ENCODE results near the gene KDM7A.

KDM7A gene

GRCh38 chr7:140059273-140060242 is 117.2 kb downstream of the KDM7A start:
- H3K4me2 ChIP-seq (ENCODE audit: low read length), result peak overlapping the region; percentile 63
- H3K36me3 ChIP-seq (ENCODE audit: insufficient read depth, low read length), result no peaks in the 10 kb centered on the region
- peak overlapping the region; percentile 32 for H3K4me3 ChIP-seq (ENCODE audit: low read length)
- H3K27me3 ChIP-seq (ENCODE audit: control insufficient read depth, insufficient read depth, low read length), result no peaks in the 10 kb centered on the region
- H3K9me3 ChIP-seq (replicated peaks; ENCODE audit: low read length), result no peaks in the 10 kb centered on the region
- peaks cover 27% of the 10 kb centered on the region for H3K4me1 ChIP-seq (ENCODE audit: control insufficient read depth, insufficient read depth, low read length)
- no peak overlapping the region for H3K9ac ChIP-seq (ENCODE audit: low read depth, low read length)

GRCh38 chr7:140058517-140058916 is 118.3 kb downstream of the KDM7A start:
- H3K9ac ChIP-seq (ENCODE audit: low read depth, low read length), result no peak overlapping the region
- no peaks in the 10 kb centered on the region for H3K27me3 ChIP-seq (ENCODE audit: control insufficient read depth, insufficient read depth, low read length)
- no peak overlapping the region for H3K4me2 ChIP-seq (ENCODE audit: low read length)
- no peak overlapping the region for H3K4me3 ChIP-seq (ENCODE audit: low read length)
- H3K9me3 ChIP-seq (replicated peaks; ENCODE audit: low read length), result no peaks in the 10 kb centered on the region
- H3K4me1 ChIP-seq (ENCODE audit: control insufficient read depth, insufficient read depth, low read length), result peaks cover 27% of the 10 kb centered on the region
- no peaks in the 10 kb centered on the region for H3K36me3 ChIP-seq (ENCODE audit: insufficient read depth, low read length)

DNA sequence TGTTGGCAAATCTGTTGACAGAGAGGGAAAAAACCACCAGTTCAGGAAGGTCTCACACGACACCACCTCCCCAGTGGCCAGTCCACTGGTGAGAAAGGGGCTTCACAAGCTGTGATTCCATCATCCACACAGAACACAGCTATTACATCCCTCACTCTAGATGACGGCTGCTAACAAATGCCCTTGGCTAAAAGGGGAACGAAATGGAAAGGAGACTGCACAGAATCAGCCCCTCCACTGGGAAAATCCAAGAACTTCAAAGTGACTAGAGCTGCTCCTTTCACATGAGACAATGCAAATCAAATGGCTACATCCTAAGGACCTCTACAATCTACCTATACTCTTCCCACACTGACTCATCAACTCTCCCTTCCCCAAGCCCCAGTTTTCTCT is 119.6 kb downstream of the KDM7A start:
- no peak overlapping the region for H3K4me2 ChIP-seq (ENCODE audit: low read length)
- no peaks in the 10 kb centered on the region for H3K36me3 ChIP-seq (ENCODE audit: insufficient read depth, low read length)
- no peak overlapping the region for H3K4me3 ChIP-seq (ENCODE audit: low read length)
- peaks cover 27% of the 10 kb centered on the region for H3K4me1 ChIP-seq (ENCODE audit: control insufficient read depth, insufficient read depth, low read length)
- H3K27me3 ChIP-seq (ENCODE audit: control insufficient read depth, insufficient read depth, low read length), result no peaks in the 10 kb centered on the region
- no peaks in the 10 kb centered on the region for H3K9me3 ChIP-seq (replicated peaks; ENCODE audit: low read length)
- H3K9ac ChIP-seq (ENCODE audit: low read depth, low read length), result no peak overlapping the region

GRCh38 chr7:140056431-140057142 is 120.2 kb downstream of the KDM7A start:
- Histone ChIP-seq H3K36me3 (ENCODE audit: insufficient read depth, low read length) (no peaks in the 10 kb centered on the region), H3K9ac (ENCODE audit: low read depth, low read length) (no peak overlapping the region), H3K4me3 (ENCODE audit: low read length) (no peak overlapping the region), H3K4me2 (ENCODE audit: low read length) (no peak overlapping the region), H3K27me3 (ENCODE audit: control insufficient read depth, insufficient read depth, low read length) (no peaks in the 10 kb centered on the region), H3K9me3 (replicated peaks; ENCODE audit: low read length) (no peaks in the 10 kb centered on the region), H3K4me1 (ENCODE audit: control insufficient read depth, insufficient read depth, low read length) (peaks cover 26% of the 10 kb centered on the region)

DNA sequence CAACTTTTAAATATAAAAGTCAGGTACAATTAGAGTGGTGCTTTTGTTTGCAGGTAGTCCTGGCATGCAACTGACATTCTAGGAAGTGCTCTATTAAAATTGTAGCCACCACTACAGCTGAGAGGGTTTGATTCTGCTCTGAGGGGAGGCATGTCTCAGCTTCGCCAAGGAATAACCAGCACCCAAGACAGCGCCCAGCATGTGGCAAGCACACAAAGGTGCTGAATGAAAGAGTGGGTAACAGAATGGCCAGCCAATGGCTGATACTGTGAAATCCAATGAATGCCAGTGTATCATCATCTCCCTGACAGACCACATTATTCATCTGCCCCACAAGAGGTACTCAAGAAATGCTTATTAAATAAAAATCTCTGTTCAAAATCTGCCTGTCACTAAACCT is 121.0 kb downstream of the KDM7A start:
- peaks cover 19% of the 10 kb centered on the region for H3K4me1 ChIP-seq (ENCODE audit: control insufficient read depth, insufficient read depth, low read length)
- H3K4me3 ChIP-seq (ENCODE audit: low read length), result no peak overlapping the region
- no peak overlapping the region for H3K9ac ChIP-seq (ENCODE audit: low read depth, low read length)
- H3K4me2 ChIP-seq (ENCODE audit: low read length), result no peak overlapping the region
- no peaks in the 10 kb centered on the region for H3K36me3 ChIP-seq (ENCODE audit: insufficient read depth, low read length)
- H3K9me3 ChIP-seq (replicated peaks; ENCODE audit: low read length), result no peaks in the 10 kb centered on the region
- H3K27me3 ChIP-seq (ENCODE audit: control insufficient read depth, insufficient read depth, low read length), result no peaks in the 10 kb centered on the region

- H3K4me2 ChIP-seq (ENCODE audit: low read length), result no peak overlapping the region
- H3K27me3 ChIP-seq (ENCODE audit: control insufficient read depth, insufficient read depth, low read length), result no peaks in the 10 kb centered on the region
- H3K9me3 ChIP-seq (replicated peaks; ENCODE audit: low read length), result no peaks in the 10 kb centered on the region
- no peaks in the 10 kb centered on the region for H3K36me3 ChIP-seq (ENCODE audit: insufficient read depth, low read length)
- peaks cover 14% of the 10 kb centered on the region for H3K4me1 ChIP-seq (ENCODE audit: control insufficient read depth, insufficient read depth, low read length)
- no peak overlapping the region for H3K9ac ChIP-seq (ENCODE audit: low read depth, low read length)
- H3K4me3 ChIP-seq (ENCODE audit: low read length), result no peak overlapping the region
Measured at GRCh38 chr7:140054751-140055150, 122.0 kb downstream of the KDM7A start.

DNA sequence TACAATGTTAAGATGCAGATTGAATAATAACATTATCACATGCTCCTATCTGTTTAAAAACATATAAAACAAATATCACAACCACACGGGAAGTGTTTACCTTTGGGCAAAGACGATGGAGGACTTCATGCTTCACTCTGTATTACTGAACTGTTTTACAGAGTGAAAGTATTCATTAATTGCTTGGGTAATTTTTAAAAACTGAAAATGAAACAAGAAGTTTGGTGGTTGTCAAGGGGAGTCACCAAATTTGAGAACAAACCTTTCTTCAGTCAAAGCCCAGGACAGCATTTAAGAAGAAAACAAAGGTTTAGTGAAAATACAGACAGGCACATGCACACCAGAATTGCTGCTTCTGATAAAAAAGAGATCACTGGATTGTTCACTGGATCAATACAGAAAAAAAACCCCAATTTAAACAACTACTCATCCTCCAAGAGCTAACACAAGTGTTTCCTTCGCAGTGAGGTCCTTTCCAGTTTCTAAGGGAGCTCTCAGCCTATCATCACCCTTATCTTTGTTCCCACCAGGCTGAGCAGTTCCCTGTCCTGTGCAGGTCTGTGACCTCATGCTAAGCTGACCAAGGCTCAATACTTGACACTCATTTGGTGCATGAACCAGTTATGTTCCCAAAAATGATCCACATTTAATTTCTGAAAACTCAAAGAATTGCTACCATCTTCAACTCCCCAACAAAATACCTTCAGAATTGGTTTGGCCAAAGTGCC is 122.8 kb downstream of the KDM7A start:
- no peaks in the 10 kb centered on the region for H3K36me3 ChIP-seq (ENCODE audit: insufficient read depth, low read length)
- no peak overlapping the region for H3K4me3 ChIP-seq (ENCODE audit: low read length)
- no peak overlapping the region for H3K9ac ChIP-seq (ENCODE audit: low read depth, low read length)

DNA sequence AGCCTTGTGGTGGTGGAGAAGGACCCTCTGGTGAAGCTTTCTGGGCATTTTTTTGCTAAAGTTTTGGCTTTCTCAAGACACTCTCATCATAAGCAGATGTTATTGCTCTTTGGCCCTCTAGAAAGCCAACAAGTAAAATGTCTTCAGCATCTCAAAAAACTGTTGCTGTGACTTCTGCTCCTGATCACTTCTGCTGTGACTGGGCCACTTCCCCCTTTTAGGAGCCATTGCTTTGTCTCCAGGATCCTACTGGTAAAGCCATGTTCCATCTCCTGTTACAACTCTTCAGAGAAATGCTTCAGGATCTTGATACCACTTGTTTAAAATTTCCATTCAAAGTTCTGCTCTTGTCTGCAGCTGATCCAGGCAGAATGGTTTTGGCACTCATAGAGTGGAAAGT is 125.0 kb downstream of the KDM7A start:
- Histone ChIP-seq H3K9me3 (replicated peaks; ENCODE audit: low read length) (no peaks in the 10 kb centered on the region), H3K4me3 (ENCODE audit: low read length) (no peak overlapping the region), H3K4me2 (ENCODE audit: low read length) (no peak overlapping the region), H3K36me3 (ENCODE audit: insufficient read depth, low read length) (no peaks in the 10 kb centered on the region), H3K27me3 (ENCODE audit: control insufficient read depth, insufficient read depth, low read length) (no peaks in the 10 kb centered on the region), H3K9ac (ENCODE audit: low read depth, low read length) (no peak overlapping the region), H3K4me1 (ENCODE audit: control insufficient read depth, insufficient read depth, low read length) (peaks cover 14% of the 10 kb centered on the region)

More for the DNA sequence above, 122.8 kb downstream of the KDM7A start:
- Histone ChIP-seq H3K4me2 (ENCODE audit: low read length) (no peak overlapping the region), H3K27me3 (ENCODE audit: control insufficient read depth, insufficient read depth, low read length) (no peaks in the 10 kb centered on the region), H3K4me1 (ENCODE audit: control insufficient read depth, insufficient read depth, low read length) (peaks cover 14% of the 10 kb centered on the region), H3K9me3 (replicated peaks; ENCODE audit: low read length) (no peaks in the 10 kb centered on the region)

DNA sequence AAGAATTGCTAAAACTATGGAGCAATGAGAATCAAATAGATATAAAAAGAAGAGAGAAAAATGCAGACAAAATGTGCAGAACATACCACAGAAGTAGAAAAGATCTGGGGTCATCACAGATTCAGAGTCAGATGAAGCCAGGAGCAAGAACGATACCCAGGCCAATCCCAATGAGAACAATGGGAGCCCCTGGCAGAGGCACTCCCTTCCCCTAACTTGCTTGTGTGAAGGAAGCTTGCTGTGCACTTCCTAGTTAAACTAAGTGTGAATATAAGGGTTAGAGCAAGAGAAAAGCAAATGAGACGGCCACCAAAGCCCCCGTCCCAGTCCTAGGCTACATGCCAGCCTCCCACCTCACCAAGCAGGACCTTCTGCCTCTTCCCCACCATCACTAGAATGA is 126.7 kb downstream of the KDM7A start:
- H3K4me1 ChIP-seq (ENCODE audit: control insufficient read depth, insufficient read depth, low read length), result peaks cover 14% of the 10 kb centered on the region
- no peaks in the 10 kb centered on the region for H3K36me3 ChIP-seq (ENCODE audit: insufficient read depth, low read length)

DNA sequence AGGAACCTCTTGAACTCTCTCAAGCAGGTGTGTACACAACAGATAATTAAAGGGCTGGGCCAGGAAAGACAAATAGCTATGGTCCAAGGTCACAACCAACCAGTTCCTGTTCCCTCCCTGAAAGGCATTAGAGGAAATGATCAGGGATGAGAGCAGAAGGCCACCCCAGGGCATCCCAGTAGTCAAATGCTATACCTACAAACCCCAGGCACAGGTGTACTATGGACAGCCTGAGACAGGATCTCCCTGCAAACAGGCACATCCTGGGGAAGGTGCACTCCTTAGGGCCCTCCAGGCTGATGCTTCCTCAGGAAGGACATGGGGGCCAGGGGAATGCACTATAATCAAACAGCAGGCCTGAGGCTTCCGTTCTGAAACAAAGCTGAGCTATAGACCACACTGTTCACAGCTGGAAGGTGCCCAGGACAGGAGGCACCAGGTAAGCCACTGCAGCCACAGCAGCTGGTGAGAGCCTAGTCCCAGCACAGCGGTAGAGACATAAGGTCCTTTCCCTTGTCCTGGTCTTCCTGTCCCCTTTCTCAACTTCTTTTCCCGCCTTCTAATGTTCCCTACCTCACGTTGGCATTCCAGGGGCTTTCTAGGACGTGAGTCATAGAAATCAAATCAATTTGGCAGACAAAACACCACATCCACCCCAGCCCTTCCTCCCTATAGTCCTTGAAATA is 127.3 kb downstream of the KDM7A start:
- H3K36me3 ChIP-seq (ENCODE audit: insufficient read depth, low read length), result no peaks in the 10 kb centered on the region
- H3K9me3 ChIP-seq (replicated peaks; ENCODE audit: low read length), result no peaks in the 10 kb centered on the region
- no peak overlapping the region for H3K9ac ChIP-seq (ENCODE audit: low read depth, low read length)
- H3K4me3 ChIP-seq (ENCODE audit: low read length), result no peak overlapping the region
- H3K27me3 ChIP-seq (ENCODE audit: control insufficient read depth, insufficient read depth, low read length), result no peaks in the 10 kb centered on the region
- peak overlapping the region; percentile 14 for H3K4me2 ChIP-seq (ENCODE audit: low read length)
- peaks cover 14% of the 10 kb centered on the region for H3K4me1 ChIP-seq (ENCODE audit: control insufficient read depth, insufficient read depth, low read length)

More for the DNA sequence above, 126.7 kb downstream of the KDM7A start:
- Histone ChIP-seq H3K9ac (ENCODE audit: low read depth, low read length) (no peak overlapping the region), H3K4me3 (ENCODE audit: low read length) (no peak overlapping the region), H3K4me2 (ENCODE audit: low read length) (no peak overlapping the region), H3K27me3 (ENCODE audit: control insufficient read depth, insufficient read depth, low read length) (no peaks in the 10 kb centered on the region), H3K9me3 (replicated peaks; ENCODE audit: low read length) (no peaks in the 10 kb centered on the region)

GRCh38 chr7:140048989-140049338 is 127.8 kb downstream of the KDM7A start:
- no peaks in the 10 kb centered on the region for H3K9me3 ChIP-seq (replicated peaks; ENCODE audit: low read length)
- H3K36me3 ChIP-seq (ENCODE audit: insufficient read depth, low read length), result no peaks in the 10 kb centered on the region
- no peak overlapping the region for H3K4me3 ChIP-seq (ENCODE audit: low read length)
- H3K4me1 ChIP-seq (ENCODE audit: control insufficient read depth, insufficient read depth, low read length), result peaks cover 14% of the 10 kb centered on the region
- no peaks in the 10 kb centered on the region for H3K27me3 ChIP-seq (ENCODE audit: control insufficient read depth, insufficient read depth, low read length)
- H3K9ac ChIP-seq (ENCODE audit: low read depth, low read length), result no peak overlapping the region
- H3K4me2 ChIP-seq (ENCODE audit: low read length), result no peak overlapping the region

Data from skeletal muscle satellite cell (primary cell).